Neural cell (in vitro differentiated cells): ENCODE results near the gene KCNAB2.

Source experiments
- EP300 ChIP-seq: fragments of 450-650 bp; conservative IDR thresholded peaks from 2 replicates; pipeline ENCODE4 v1.6.1; 2014; ENCODE audit warnings: antibody characterized with exemption, mild to moderate bottlenecking, moderate library complexity; ENCODE audit not compliant: poor library complexity, severe bottlenecking
- POLR2AphosphoS5 ChIP-seq: IDR thresholded peaks from 2 replicates; pipeline ENCODE4 v1.6.1; 2012
- TF ChIP-seq, protein P1 (sequence below): fragments of 450-650 bp; IDR thresholded peaks from 2 replicates; pipeline ENCODE4 v1.5.1; 2014; ENCODE audit warnings: antibody characterized with exemption, mild to moderate bottlenecking, moderate library complexity; ENCODE audit not compliant: poor library complexity, severe bottlenecking

GRCh38 chr1:6044481-6045109 is 1.1 kb upstream of the KCNAB2 start:
- TF ChIP-seq EP300 = no peak
- TF ChIP-seq, protein P1, sequence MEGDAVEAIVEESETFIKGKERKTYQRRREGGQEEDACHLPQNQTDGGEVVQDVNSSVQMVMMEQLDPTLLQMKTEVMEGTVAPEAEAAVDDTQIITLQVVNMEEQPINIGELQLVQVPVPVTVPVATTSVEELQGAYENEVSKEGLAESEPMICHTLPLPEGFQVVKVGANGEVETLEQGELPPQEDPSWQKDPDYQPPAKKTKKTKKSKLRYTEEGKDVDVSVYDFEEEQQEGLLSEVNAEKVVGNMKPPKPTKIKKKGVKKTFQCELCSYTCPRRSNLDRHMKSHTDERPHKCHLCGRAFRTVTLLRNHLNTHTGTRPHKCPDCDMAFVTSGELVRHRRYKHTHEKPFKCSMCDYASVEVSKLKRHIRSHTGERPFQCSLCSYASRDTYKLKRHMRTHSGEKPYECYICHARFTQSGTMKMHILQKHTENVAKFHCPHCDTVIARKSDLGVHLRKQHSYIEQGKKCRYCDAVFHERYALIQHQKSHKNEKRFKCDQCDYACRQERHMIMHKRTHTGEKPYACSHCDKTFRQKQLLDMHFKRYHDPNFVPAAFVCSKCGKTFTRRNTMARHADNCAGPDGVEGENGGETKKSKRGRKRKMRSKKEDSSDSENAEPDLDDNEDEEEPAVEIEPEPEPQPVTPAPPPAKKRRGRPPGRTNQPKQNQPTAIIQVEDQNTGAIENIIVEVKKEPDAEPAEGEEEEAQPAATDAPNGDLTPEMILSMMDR = no peak
- no peak for TF ChIP-seq POLR2AphosphoS5
